Panc1 (cell line): ENCODE results near the gene AGPAT3. TPM values are rescaled to one million over a fixed set of nuclear protein-coding genes. Genes with fewer than 3 reads are reported as not detected.

ENCODE experiments used
- ATAC-seq: fragments of 200-7000 bp; cut with Tn5 transposase; 2 replicates; pipeline ENCODE4 v1.9.1; 2020; ENCODE audit warnings: mild to moderate bottlenecking, moderate library complexity
- BruUV-seq: library from RNA; stranded (reverse); fragments of 400-500 nt; replicated peaks from 2 replicates; lab custom pipeline; 2021; lab: Mats Ljungman, UMichigan
- CTCF ChIA-PET: fragments of 300-600 bp; sonication (Branson Sonifier 250); formaldehyde crosslinking; loops from one replicate; lab custom pipeline; 2022; ENCODE audit warnings: antibody characterized with exemption; lab: Charles Lee
- POLR2A ChIA-PET: fragments of 300-600 bp; sonication (Branson Sonifier 250); formaldehyde crosslinking; loops from one replicate; lab custom pipeline; 2022; ENCODE audit warnings: antibody characterized with exemption; lab: Charles Lee
- DNase-seq: peaks from one replicate; pipeline ENCODE4 v3.0.0-alpha.2; 2010; ENCODE audit warnings: low read depth, low spot score
- H3K27ac ChIP-seq: 2 replicates; pipeline ENCODE4 v1.5.1; 2011; ENCODE audit warnings: mild to moderate bottlenecking, low read length, inconsistent platforms
- H3K27me3 ChIP-seq: fragments of 200-500 bp; sonication (Bioruptor generic); 2 replicates; pipeline ENCODE4 v1.6.0; 2014; ENCODE audit warnings: low read length, inconsistent platforms; ENCODE audit not compliant: control insufficient read depth, insufficient read depth
- H3K36me3 ChIP-seq: fragments of 200-500 bp; sonication (Bioruptor generic); 2 replicates; pipeline ENCODE4 v1.5.1; 2014; ENCODE audit warnings: inconsistent platforms, mild to moderate bottlenecking, low read length, moderate library complexity; ENCODE audit not compliant: control insufficient read depth, insufficient read depth
- H3K4me1 ChIP-seq: 2 replicates; pipeline ENCODE4 v1.5.1; 2011; ENCODE audit warnings: inconsistent platforms, mild to moderate bottlenecking, low read length, moderate library complexity; ENCODE audit not compliant: control insufficient read depth, insufficient read depth
- H3K4me3 ChIP-seq, 2 experiments: 2 replicates each; pipeline ENCODE4 v1.5.1; 2011 to 2012; ENCODE audit warnings: low read depth in 2 of 2, low read length in 2 of 2, mild to moderate bottlenecking in 2 of 2, inconsistent platforms in 1 of 2, moderate library complexity in 1 of 2
- H3K9me3 ChIP-seq: fragments of 200-500 bp; sonication (Bioruptor generic); 2 replicates; pipeline ENCODE4 v1.5.1; 2014; ENCODE audit warnings: low read depth, mild to moderate bottlenecking, inconsistent platforms, low read length, moderate library complexity; ENCODE audit not compliant: control insufficient read depth, insufficient read depth
- CTCF ChIP-seq: fragments of 450-650 bp; IDR thresholded peaks from 2 replicates; pipeline ENCODE4 v1.5.1; 2017; ENCODE audit warnings: mild to moderate bottlenecking
- POLR2AphosphoS5 ChIP-seq: IDR thresholded peaks from 2 replicates; pipeline ENCODE4 v1.6.1; 2012; ENCODE audit warnings: mild to moderate bottlenecking, low read depth, low read length, moderate library complexity
- REST ChIP-seq, 2 experiments: IDR thresholded peaks; 2 replicates each; pipeline ENCODE4 v1.6.1; 2011 to 2012; ENCODE audit warnings: low read depth in 2 of 2, control low read depth in 1 of 2, low read length in 1 of 2, mild to moderate bottlenecking in 1 of 2, moderate library complexity in 1 of 2; ENCODE audit not compliant: insufficient read depth in 1 of 2
- SIN3A ChIP-seq: IDR thresholded peaks from 2 replicates; pipeline ENCODE4 v1.6.1; 2012; ENCODE audit warnings: low read depth, mild to moderate bottlenecking, low read length, moderate library complexity, borderline replicate concordance; ENCODE audit not compliant: insufficient read depth
- TCF7L2 ChIP-seq: IDR thresholded peaks from 2 replicates; pipeline ENCODE4 v1.6.1; 2011; ENCODE audit warnings: mild to moderate bottlenecking, low read depth, low read length, inconsistent platforms
- in situ Hi-C: cut with HindIII; loops from 2 replicates; pipeline ENCODE4 v1.10.0; 2016; ENCODE audit warnings: low sequenced_read_pairs, low pct_unique_long_range_greater_than_20kb
- intact Hi-C: fragments of 100-400 bp; cut with micrococcal nuclease; formaldehyde crosslinking; loops from one replicate; pipeline ENCODE4 v1.10.0; 2022; ENCODE audit not compliant: unreplicated experiment
- total RNA-seq: library from RNA; stranded (reverse); gene quantifications from one replicate; pipeline ENCODE4 v1.2.1, GENCODE V29; 2021; ENCODE audit not compliant: unreplicated experiment

The AGPAT3 gene
- total RNA-seq, 1 experiment from 2014 or later = 40.1 TPM

- ChIA-PET POLR2A (no interaction called here), CTCF (no interaction called here)
- Histone ChIP-seq H3K4me3 (no peak overlapping the region), H3K9me3 (no peaks in the 10 kb centered on the region), H3K27ac (no peak overlapping the region), H3K27me3 (no peaks in the 10 kb centered on the region), H3K36me3 (no peaks in the 10 kb centered on the region), H3K4me1 (peaks cover 2% of the 10 kb centered on the region)
- DNase-seq (no peak), ATAC-seq (no peak)
- in situ Hi-C loops (no loop called here), intact Hi-C loops (no loop called here)
- no TSS peak for BruUV-seq
- TF ChIP-seq CTCF (no peak), REST (IDR thresholded peaks at IDR 0.05; ENCODE audit: insufficient read depth in 1 of 2, low read depth in 2 of 2, low read length in 1 of 2) (no peak), SIN3A (no peak), POLR2AphosphoS5 (no peak), TCF7L2 (no peak)
Observed at GRCh38 chr21:43943512-43944077, 78.6 kb downstream of the AGPAT3 start.

- Histone ChIP-seq H3K27me3 (no peaks in the 10 kb centered on the region), H3K27ac (no peak overlapping the region), H3K4me1 (no peaks in the 10 kb centered on the region), H3K9me3 (0 out of 2 replicates have a peak, but pooled peaks cover 4% of the 10 kb centered on the region), H3K36me3 (no peaks in the 10 kb centered on the region), H3K4me3 (no peak overlapping the region)
- intact Hi-C loops (no loop called here), in situ Hi-C loops (no loop called here)
- ChIA-PET POLR2A (no interaction called here), CTCF (no interaction called here)
- DNase-seq (no peak), ATAC-seq (no peak)
- no TSS peak for BruUV-seq
- TF ChIP-seq TCF7L2 (no peak), CTCF (no peak), REST (IDR thresholded peaks at IDR 0.05; ENCODE audit: insufficient read depth in 1 of 2, low read depth in 2 of 2, low read length in 1 of 2) (no peak), SIN3A (no peak), POLR2AphosphoS5 (no peak)
Observed at GRCh38 chr21:43944078-43944633, 79.1 kb downstream of the AGPAT3 start.
